Natural killer cell (primary cell): ENCODE data around the gene ULBP3. TPM values are rescaled to one million over a fixed set of nuclear protein-coding genes. Genes with fewer than 3 reads are reported as not detected.

Experiments
- ATAC-seq, 3 donors: fragments of 150-1000 bp in 2 of 3; fragments of 200-7000 bp in 1 of 3; cut with Tn5 transposase; 1 replicate in 1 of 3; 2 replicates in 2 of 3; pipeline ENCODE4 v1.10.0; 2021; ENCODE audit warnings: mild to moderate bottlenecking in 2 of 3, moderate library complexity in 2 of 3
- DNase-seq, 2 donors: peaks; one replicate each; pipeline versions ENCODE4 v3.0.0 to v3.0.0-alpha.2; 2013 to 2021; ENCODE audit warnings: mixed read lengths in 1 of 2
- H3K27ac ChIP-seq: one replicate; pipeline ENCODE4 v1.5.1; 2013; ENCODE audit warnings: mild to moderate bottlenecking, low read length
- H3K27me3 ChIP-seq: one replicate; pipeline ENCODE4 v1.6.1; 2013; ENCODE audit warnings: low read length; ENCODE audit not compliant: control insufficient read depth, insufficient read depth
- H3K36me3 ChIP-seq: one replicate; pipeline ENCODE4 v1.6.1; 2013; ENCODE audit warnings: low read length; ENCODE audit not compliant: control insufficient read depth, insufficient read depth
- H3K4me1 ChIP-seq: one replicate; pipeline ENCODE4 v1.6.1; 2013; ENCODE audit warnings: low read length; ENCODE audit not compliant: control insufficient read depth, insufficient read depth
- H3K4me3 ChIP-seq: one replicate; pipeline ENCODE4 v1.5.1; 2013; ENCODE audit warnings: low read length
- H3K9me3 ChIP-seq: one replicate; pipeline ENCODE4 v1.6.1; 2013; ENCODE audit warnings: low read length; ENCODE audit not compliant: control insufficient read depth, insufficient read depth
- H3K27ac Mint-ChIP-seq, 2 donors: one replicate each; pipeline ENCODE4 v1.8.0; 2022; ENCODE audit warnings: mild to moderate bottlenecking in 2 of 2, mixed read lengths in 2 of 2, moderate library complexity in 1 of 2
- H3K27me3 Mint-ChIP-seq, 2 donors: one replicate each; pipeline ENCODE4 v1.8.0; 2022; ENCODE audit warnings: low read depth in 2 of 2, mixed read lengths in 2 of 2
- H3K36me3 Mint-ChIP-seq: one replicate; pipeline ENCODE4 v1.8.0; 2022; ENCODE audit warnings: mixed read lengths
- H3K4me1 Mint-ChIP-seq, 2 donors: one replicate each; pipeline ENCODE4 v1.8.0; 2022; ENCODE audit warnings: mixed read lengths in 2 of 2
- H3K4me3 Mint-ChIP-seq: one replicate; pipeline ENCODE4 v1.8.0; 2022; ENCODE audit warnings: mild to moderate bottlenecking, moderate library complexity, mixed read lengths
- H3K9me3 Mint-ChIP-seq, 2 donors: one replicate each; pipeline ENCODE4 v1.8.0; 2022; ENCODE audit warnings: mixed read lengths in 2 of 2
- WGBS: methylation state at CpG from one replicate; pipeline ENCODE4 v1.1.7; 2013; ENCODE audit warnings: missing lambda C conversion rate; ENCODE audit not compliant: insufficient coverage; 5-methylcytosine and 5-hydroxymethylcytosine counted together
- intact Hi-C: fragments of 100-400 bp; cut with micrococcal nuclease; formaldehyde crosslinking; loops from one replicate; pipeline ENCODE4 v1.14.2; 2022
- total RNA-seq, 4 donors: library from RNA; stranded (reverse); fragments of 120-200 nt in 1 of 4; gene quantifications; one replicate each; pipeline versions ENCODE4 v1.2.3 to v1.2.4, GENCODE V29; 2013 to 2022
- TF ChIP-seq, protein P1 (sequence below): fragments of 200-600 bp; IDR thresholded peaks from one replicate; pipeline ENCODE4 v1.8.0; 2022; ENCODE audit warnings: antibody characterized with exemption

The ULBP3 gene
- total RNA-seq, 3 donors from 2014 or later (not counting 1 experiment from before 2014, with no cell fraction given): 0.64 to 1.5 (median 0.75) TPM

DNA sequence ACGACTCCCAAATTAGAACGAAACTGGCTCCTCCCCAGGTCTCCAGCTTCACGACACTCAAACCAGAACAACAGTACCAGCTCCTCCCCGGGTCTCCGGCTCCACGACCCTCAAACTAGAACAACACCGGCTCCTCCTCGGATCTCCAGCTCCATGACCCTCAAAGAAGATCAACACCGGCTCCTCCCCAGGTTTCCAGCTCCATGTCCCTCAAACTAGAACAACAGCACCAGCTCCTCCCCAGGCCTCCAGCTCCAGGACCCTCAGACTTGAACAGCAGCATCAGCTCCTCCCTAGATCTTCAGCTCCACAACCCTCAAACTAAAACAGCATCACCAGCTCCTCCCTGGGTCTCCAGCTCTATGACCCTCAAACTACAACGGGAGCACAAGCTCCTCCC lies 13.8 kb downstream of the ULBP3 start:
- peaks cover 50 to 59% of the 10 kb centered on the region in 2 donors for H3K27me3 Mint-ChIP-seq
- H3K4me1 ChIP-seq: peaks cover 4% of the 10 kb centered on the region
- H3K9me3 Mint-ChIP-seq: no peaks in the 10 kb centered on the region
- ATAC-seq (no peak), DNase-seq (no peak)
- H3K36me3 Mint-ChIP-seq: no peaks in the 10 kb centered on the region
- intact Hi-C loops: no loop called here
- peaks cover 6 to 7% of the 10 kb centered on the region in 2 donors for H3K4me1 Mint-ChIP-seq
- H3K4me3 ChIP-seq: no peak overlapping the region
- TF ChIP-seq, protein P1, sequence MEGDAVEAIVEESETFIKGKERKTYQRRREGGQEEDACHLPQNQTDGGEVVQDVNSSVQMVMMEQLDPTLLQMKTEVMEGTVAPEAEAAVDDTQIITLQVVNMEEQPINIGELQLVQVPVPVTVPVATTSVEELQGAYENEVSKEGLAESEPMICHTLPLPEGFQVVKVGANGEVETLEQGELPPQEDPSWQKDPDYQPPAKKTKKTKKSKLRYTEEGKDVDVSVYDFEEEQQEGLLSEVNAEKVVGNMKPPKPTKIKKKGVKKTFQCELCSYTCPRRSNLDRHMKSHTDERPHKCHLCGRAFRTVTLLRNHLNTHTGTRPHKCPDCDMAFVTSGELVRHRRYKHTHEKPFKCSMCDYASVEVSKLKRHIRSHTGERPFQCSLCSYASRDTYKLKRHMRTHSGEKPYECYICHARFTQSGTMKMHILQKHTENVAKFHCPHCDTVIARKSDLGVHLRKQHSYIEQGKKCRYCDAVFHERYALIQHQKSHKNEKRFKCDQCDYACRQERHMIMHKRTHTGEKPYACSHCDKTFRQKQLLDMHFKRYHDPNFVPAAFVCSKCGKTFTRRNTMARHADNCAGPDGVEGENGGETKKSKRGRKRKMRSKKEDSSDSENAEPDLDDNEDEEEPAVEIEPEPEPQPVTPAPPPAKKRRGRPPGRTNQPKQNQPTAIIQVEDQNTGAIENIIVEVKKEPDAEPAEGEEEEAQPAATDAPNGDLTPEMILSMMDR: no peak
- H3K27ac Mint-ChIP-seq: no peak overlapping the region
- WGBS: 87% methylated on average over 10 of the region's 10 CpGs
- no peaks in the 10 kb centered on the region for H3K36me3 ChIP-seq
- no peak overlapping the region for H3K27ac ChIP-seq
- peaks cover 8% of the 10 kb centered on the region for H3K27me3 ChIP-seq
- no peak overlapping the region for H3K4me3 Mint-ChIP-seq
- H3K9me3 ChIP-seq: no peaks in the 10 kb centered on the region

DNA sequence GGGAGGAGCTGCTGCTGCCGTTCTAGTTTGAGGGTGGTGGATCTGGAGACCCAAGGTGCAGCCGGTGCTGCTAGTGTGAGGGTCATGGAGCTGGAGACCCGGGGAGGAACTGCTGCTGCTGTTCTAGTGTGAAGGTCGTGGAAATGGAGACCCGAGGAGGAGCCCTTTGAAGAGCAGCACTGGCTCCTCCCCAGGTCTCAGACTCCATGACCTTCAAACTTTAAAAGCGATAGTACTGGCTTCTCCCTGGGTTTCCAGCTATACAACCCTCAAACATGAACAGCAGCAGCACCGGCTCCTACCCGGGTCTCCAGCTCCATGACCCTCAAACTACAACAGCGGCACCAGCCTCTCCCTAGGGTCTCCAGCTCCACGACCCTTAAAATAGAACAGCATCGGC lies 15.5 kb downstream of the ULBP3 start:
- Mint-ChIP-seq H3K4me3 (no peak overlapping the region), H3K4me1 (no peaks in the 10 kb centered on the region), H3K36me3 (no peaks in the 10 kb centered on the region), H3K9me3 (no peaks in the 10 kb centered on the region), H3K27ac (no peak overlapping the region), H3K27me3 (peaks cover 48 to 59% of the 10 kb centered on the region in 2 donors)
- TF ChIP-seq, protein P1: no peak
- Histone ChIP-seq H3K36me3 (no peaks in the 10 kb centered on the region), H3K27ac (no peak overlapping the region), H3K9me3 (no peaks in the 10 kb centered on the region), H3K4me1 (no peaks in the 10 kb centered on the region), H3K4me3 (no peak overlapping the region), H3K27me3 (peaks cover 9% of the 10 kb centered on the region)
- no peak for ATAC-seq
- intact Hi-C loops: no loop called here
- WGBS: 89% methylated on average over 11 of the region's 11 CpGs
- DNase-seq: no peak

DNA sequence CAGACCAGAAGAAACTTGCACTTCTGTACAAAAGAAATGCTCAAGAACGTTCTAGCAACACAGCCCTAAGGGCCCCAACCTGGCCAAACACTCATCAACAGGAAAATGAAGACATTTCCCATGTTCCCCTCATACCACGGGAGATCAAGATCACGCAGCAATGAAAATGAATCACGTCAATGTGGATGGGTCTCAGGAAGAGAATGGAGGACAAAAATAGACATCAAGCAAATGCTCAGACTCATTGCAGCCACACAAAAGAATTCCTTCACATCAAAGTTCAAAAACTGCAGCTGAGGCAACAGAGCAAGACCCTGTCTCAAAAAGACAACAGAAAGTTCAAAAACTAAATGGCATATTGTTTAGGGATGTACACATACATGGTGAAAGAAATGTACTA lies 18.1 kb downstream of the ULBP3 start:
- H3K27me3 Mint-ChIP-seq: peaks cover 52 to 69% of the 10 kb centered on the region in 2 donors
- no peaks in the 10 kb centered on the region for H3K36me3 ChIP-seq
- TF ChIP-seq, protein P1: no peak
- H3K27ac Mint-ChIP-seq: no peak overlapping the region
- H3K4me1 Mint-ChIP-seq: no peaks in the 10 kb centered on the region
- H3K9me3 ChIP-seq: no peaks in the 10 kb centered on the region
- H3K27me3 ChIP-seq: peaks cover 9% of the 10 kb centered on the region
- no peaks in the 10 kb centered on the region for H3K9me3 Mint-ChIP-seq
- H3K4me3 Mint-ChIP-seq: no peak overlapping the region
- no peak overlapping the region for H3K4me3 ChIP-seq
- ATAC-seq (no peak), DNase-seq (no peak)
- H3K4me1 ChIP-seq: no peaks in the 10 kb centered on the region
- intact Hi-C loops: no loop called here
- no peaks in the 10 kb centered on the region for H3K36me3 Mint-ChIP-seq
- 41% methylated on average over 4 of the region's 4 CpGs for whole genome bisulfite sequencing
- H3K27ac ChIP-seq: no peak overlapping the region

DNA sequence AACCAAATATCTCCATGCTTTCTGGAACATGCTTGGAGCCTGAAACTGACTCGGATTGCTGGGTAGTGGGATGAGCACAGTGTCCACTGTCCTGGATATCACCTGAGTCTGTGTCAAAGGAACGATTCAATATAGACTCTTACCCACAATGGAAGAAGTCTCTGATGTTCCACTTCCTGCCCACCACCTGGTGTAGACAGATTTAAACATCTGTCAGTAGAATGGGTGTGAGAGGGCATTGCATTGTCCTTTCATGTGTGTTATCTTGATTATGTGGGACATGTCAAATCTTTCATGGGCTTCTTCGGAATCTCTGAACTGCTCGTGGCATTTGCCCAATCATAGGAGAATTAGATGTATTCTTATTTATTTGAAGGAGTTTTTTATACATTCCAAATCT lies 20.8 kb downstream of the ULBP3 start:
- no peaks in the 10 kb centered on the region for H3K36me3 Mint-ChIP-seq
- TF ChIP-seq, protein P1: no peak
- no peaks in the 10 kb centered on the region for H3K9me3 Mint-ChIP-seq
- H3K4me3 Mint-ChIP-seq: no peak overlapping the region
- 66% methylated on average over 2 of the region's 4 CpGs for WGBS
- ATAC-seq (no peak), DNase-seq (no peak)
- H3K27me3 Mint-ChIP-seq: peaks cover 39 to 49% of the 10 kb centered on the region in 2 donors
- no peak overlapping the region for H3K27ac Mint-ChIP-seq
- no peaks in the 10 kb centered on the region for H3K36me3 ChIP-seq
- no peak overlapping the region for H3K27ac ChIP-seq
- H3K9me3 ChIP-seq: no peaks in the 10 kb centered on the region
- no peaks in the 10 kb centered on the region for H3K4me1 ChIP-seq
- H3K4me1 Mint-ChIP-seq: no peaks in the 10 kb centered on the region
- no peak overlapping the region for H3K4me3 ChIP-seq
- peaks cover 8% of the 10 kb centered on the region for H3K27me3 ChIP-seq
- intact Hi-C loops: no loop called here
